Caco-2 (cell line): ENCODE results near the gene BABAM2. TPM values are rescaled to one million over a fixed set of nuclear protein-coding genes. Genes with fewer than 3 reads are reported as not detected.

Experiments
- BruUV-seq: library from RNA; stranded (reverse); fragments of 400-500 nt; replicated peaks from 2 replicates; lab custom pipeline; 2021; lab: Mats Ljungman, UMichigan
- CTCF ChIA-PET: fragments of 300-600 bp; sonication (Branson Sonifier 250); formaldehyde crosslinking; loops from one replicate; lab custom pipeline; 2022; ENCODE audit warnings: antibody characterized with exemption; lab: Charles Lee
- POLR2A ChIA-PET: fragments of 300-600 bp; sonication (Branson Sonifier 250); formaldehyde crosslinking; loops from one replicate; lab custom pipeline; 2022; ENCODE audit warnings: antibody characterized with exemption; lab: Charles Lee
- DNase-seq, 2 experiments: peaks; one replicate each; pipeline versions ENCODE4 v3.0.0 to v3.0.0-alpha.2; 2020 to 2022
- H3K27me3 ChIP-seq: replicated peaks from 2 replicates; pipeline ENCODE4 v1.6.0; 2011; ENCODE audit warnings: low read length; ENCODE audit not compliant: control insufficient read depth, insufficient read depth
- H3K36me3 ChIP-seq: 2 replicates; pipeline ENCODE4 v1.5.1; 2011; ENCODE audit warnings: low read length; ENCODE audit not compliant: control insufficient read depth, insufficient read depth
- H3K4me1 ChIP-seq: fragments of 250-450 bp; sonication (Bioruptor Pico); 2 replicates; pipeline ENCODE4 v1.5.1; 2020; ENCODE audit warnings: mild to moderate bottlenecking
- H3K4me3 ChIP-seq: 2 replicates; pipeline ENCODE4 v1.5.1; 2011; ENCODE audit warnings: low read depth, mild to moderate bottlenecking, control low read depth, low read length
- H3K9me3 ChIP-seq: fragments of 250-450 bp; sonication (Bioruptor Pico); 2 replicates; pipeline ENCODE4 v1.5.1; 2020; ENCODE audit warnings: mild to moderate bottlenecking, moderate library complexity
- H3K27ac Mint-ChIP-seq: one replicate; pipeline ENCODE4 v1.8.0; 2022; ENCODE audit warnings: mixed read lengths; ENCODE audit not compliant: unreplicated experiment
- H3K27me3 Mint-ChIP-seq: one replicate; pipeline ENCODE4 v1.8.0; 2022; ENCODE audit warnings: mixed read lengths; ENCODE audit not compliant: insufficient read depth, unreplicated experiment
- H3K36me3 Mint-ChIP-seq: one replicate; pipeline ENCODE4 v1.8.0; 2022; ENCODE audit warnings: mild to moderate bottlenecking, mixed read lengths; ENCODE audit not compliant: insufficient read depth, unreplicated experiment
- H3K4me1 Mint-ChIP-seq: one replicate; pipeline ENCODE4 v1.8.0; 2022; ENCODE audit warnings: low read depth, mixed read lengths; ENCODE audit not compliant: unreplicated experiment
- H3K4me3 Mint-ChIP-seq: one replicate; pipeline ENCODE4 v1.8.0; 2022; ENCODE audit warnings: mild to moderate bottlenecking, moderate library complexity, mixed read lengths; ENCODE audit not compliant: unreplicated experiment
- H3K9me3 Mint-ChIP-seq: one replicate; pipeline ENCODE4 v1.8.0; 2022; ENCODE audit warnings: mixed read lengths; ENCODE audit not compliant: unreplicated experiment
- CTCF ChIP-seq, 2 experiments: fragments of 200-600 bp in 1 of 2; IDR thresholded peaks; 1 replicate in 1 of 2; 2 replicates in 1 of 2; pipeline versions ENCODE4 v1.5.1 to v1.8.0; 2011 to 2022; ENCODE audit warnings: antibody characterized with exemption in 1 of 2, control low read depth in 1 of 2, inconsistent platforms in 1 of 2, low read depth in 1 of 2, low read length in 1 of 2, mild to moderate bottlenecking in 1 of 2, moderate library complexity in 1 of 2; ENCODE audit not compliant: insufficient read depth in 1 of 2, severe bottlenecking in 1 of 2, unreplicated experiment in 1 of 2
- intact Hi-C: fragments of 100-400 bp; cut with micrococcal nuclease; formaldehyde crosslinking; loops from one replicate; pipeline ENCODE4 v1.10.0; 2022; ENCODE audit not compliant: unreplicated experiment
- total RNA-seq: library from RNA; stranded (reverse); gene quantifications from 2 replicates; pipeline ENCODE4 v1.2.3, GENCODE V29; 2022

The BABAM2 gene
- total RNA-seq, 1 experiment from 2014 or later: 57.3 TPM

- CTCF ChIA-PET: interaction anchor here (0.5 to 0.9 kb wide), 3 partner anchors 88 to 469 kb away, joined by 3 to 6 read pairs (median 3); no protein-coding TSS in a partner anchor
- no peak overlapping the region for H3K27ac Mint-ChIP-seq
Observed at GRCh38 chr2:27962006-27962405, 71.5 kb downstream of the BABAM2 start.

GRCh38 chr2:27963472-27963871, 72.9 kb downstream of the BABAM2 start:
- no peaks in the 10 kb centered on the region for H3K36me3 Mint-ChIP-seq
- H3K27ac Mint-ChIP-seq: no peak overlapping the region
- no peak for DNase-seq
- intact Hi-C loops: no loop called here
- Histone ChIP-seq H3K4me1 (no peaks in the 10 kb centered on the region; the same call in 1 of the 2 replicates), H3K9me3 (peaks cover 7% of the 10 kb centered on the region), H3K36me3 (no peaks in the 10 kb centered on the region; the same call in 1 of the 2 replicates), H3K4me3 (no peak overlapping the region), H3K27me3 (no peaks in the 10 kb centered on the region)
- H3K4me3 Mint-ChIP-seq: no peak overlapping the region
- ChIA-PET POLR2A (interaction anchor here (0.6 kb wide), 1 partner anchor 154 kb away, joined by 6 read pairs; no protein-coding TSS in a partner anchor), CTCF (no interaction called here)
- TF ChIP-seq CTCF (IDR thresholded peaks at IDR 0.05; ENCODE audit: insufficient read depth in 1 of 2, low read depth in 1 of 2, low read length in 1 of 2, severe bottlenecking in 1 of 2, unreplicated experiment in 1 of 2): no peak
- H3K27me3 Mint-ChIP-seq: no peaks in the 10 kb centered on the region
- BruUV-seq: no TSS peak
- H3K4me1 Mint-ChIP-seq: peaks cover 10% of the 10 kb centered on the region
- peaks cover 34% of the 10 kb centered on the region for H3K9me3 Mint-ChIP-seq

More at GRCh38 chr2:27962006-27962405, 71.5 kb downstream of the BABAM2 start:
- no peaks in the 10 kb centered on the region; the same call in 1 of the 2 replicates for H3K36me3 ChIP-seq
- Mint-ChIP-seq H3K4me3 (no peak overlapping the region), H3K27me3 (no peaks in the 10 kb centered on the region), H3K4me1 (peaks cover 10% of the 10 kb centered on the region), H3K9me3 (peaks cover 23% of the 10 kb centered on the region), H3K36me3 (peaks cover 6% of the 10 kb centered on the region)
- no TSS peak for BruUV-seq
- TF ChIP-seq CTCF (IDR thresholded peaks at IDR 0.05; ENCODE audit: insufficient read depth in 1 of 2, low read depth in 1 of 2, low read length in 1 of 2, severe bottlenecking in 1 of 2, unreplicated experiment in 1 of 2): no peak
- no peaks in the 10 kb centered on the region; the same call in 1 of the 2 replicates for H3K4me1 ChIP-seq
- H3K9me3 ChIP-seq: no peaks in the 10 kb centered on the region; the same call in 1 of the 2 replicates
- intact Hi-C loops: no loop called here
- POLR2A ChIA-PET: no interaction called here
- DNase-seq: no peak
- H3K27me3 ChIP-seq: no peaks in the 10 kb centered on the region
- no peak overlapping the region for H3K4me3 ChIP-seq

- Mint-ChIP-seq H3K27ac (no peak overlapping the region), H3K36me3 (no peaks in the 10 kb centered on the region), H3K27me3 (no peaks in the 10 kb centered on the region), H3K4me1 (peaks cover 7% of the 10 kb centered on the region), H3K4me3 (no peak overlapping the region), H3K9me3 (peaks cover 34% of the 10 kb centered on the region)
- intact Hi-C loops: no loop called here
- DNase-seq: no peak
- no peak for TF ChIP-seq CTCF (IDR thresholded peaks at IDR 0.05; ENCODE audit: insufficient read depth in 1 of 2, low read depth in 1 of 2, low read length in 1 of 2, severe bottlenecking in 1 of 2, unreplicated experiment in 1 of 2)
- Histone ChIP-seq H3K9me3 (peaks cover 11% of the 10 kb centered on the region), H3K4me3 (no peak overlapping the region), H3K36me3 (no peaks in the 10 kb centered on the region; the same call in 1 of the 2 replicates), H3K4me1 (no peaks in the 10 kb centered on the region; the same call in 1 of the 2 replicates), H3K27me3 (no peaks in the 10 kb centered on the region)
- BruUV-seq: no TSS peak
- CTCF ChIA-PET: no interaction called here
- POLR2A ChIA-PET: no interaction called here
Observed at GRCh38 chr2:27964067-27964466, 73.5 kb downstream of the BABAM2 start.
